ENCODE results near the gene SEMA6B. TPM values are rescaled to one million over a fixed set of nuclear protein-coding genes. Genes with fewer than 3 reads are reported as not detected.
A peak's percentile ranks its signal among the peaks of the same experiment; 100 is the strongest.

SEMA6B gene
- total and polyA plus RNA-seq, 2 of the 8 experiments (the other 6 are each of a cell fraction or from before 2014, with no cell fraction given) = 31.3 to 54.4 TPM

GRCh38 chr19:4584670-4585460 is 25.4 kb upstream of the SEMA6B start (continued):
- no peak for TF ChIP-seq JUND (IDR thresholded peaks at IDR 0.05; ENCODE audit: low read length)
- TF ChIP-seq TEAD4 (IDR thresholded peaks at IDR 0.05; ENCODE audit: low read depth, low read length) = no peak
- no peak for TF ChIP-seq SAP30 (IDR thresholded peaks at IDR 0.05; ENCODE audit: insufficient read depth, insufficient replicate concordance, low read length)
- 0 out of 3 replicates have a peak, but pooled peaks of 1 of the 2 experiments have one; percentile 6 for TF ChIP-seq POLR2A (IDR thresholded peaks at IDR 0.05; ENCODE audit: control extremely low read depth in 1 of 2, low read depth in 2 of 2, low read length in 2 of 2)
- no peak for TF ChIP-seq NANOG (IDR thresholded peaks at IDR 0.05; ENCODE audit: insufficient read depth, low read depth, low read length, poor library complexity, severe bottlenecking)
- no peak for TF ChIP-seq CHD7 (IDR thresholded peaks at IDR 0.05; ENCODE audit: insufficient replicate concordance, low read length)
- no peak for TF ChIP-seq ATF3 (IDR thresholded peaks at IDR 0.05; ENCODE audit: insufficient read depth, low read depth, low read length)
- no peak for TF ChIP-seq SUZ12 (IDR thresholded peaks at IDR 0.05; ENCODE audit: low read length)
- peak; percentile 82 for TF ChIP-seq CREB1 (IDR thresholded peaks at IDR 0.05)
- TF ChIP-seq CHD1 (IDR thresholded peaks at IDR 0.05; ENCODE audit: low read depth, low read length) = no peak

Measured in H1 (cell line).